ENCODE data around the gene HPS1.

The HPS1 gene

DNA sequence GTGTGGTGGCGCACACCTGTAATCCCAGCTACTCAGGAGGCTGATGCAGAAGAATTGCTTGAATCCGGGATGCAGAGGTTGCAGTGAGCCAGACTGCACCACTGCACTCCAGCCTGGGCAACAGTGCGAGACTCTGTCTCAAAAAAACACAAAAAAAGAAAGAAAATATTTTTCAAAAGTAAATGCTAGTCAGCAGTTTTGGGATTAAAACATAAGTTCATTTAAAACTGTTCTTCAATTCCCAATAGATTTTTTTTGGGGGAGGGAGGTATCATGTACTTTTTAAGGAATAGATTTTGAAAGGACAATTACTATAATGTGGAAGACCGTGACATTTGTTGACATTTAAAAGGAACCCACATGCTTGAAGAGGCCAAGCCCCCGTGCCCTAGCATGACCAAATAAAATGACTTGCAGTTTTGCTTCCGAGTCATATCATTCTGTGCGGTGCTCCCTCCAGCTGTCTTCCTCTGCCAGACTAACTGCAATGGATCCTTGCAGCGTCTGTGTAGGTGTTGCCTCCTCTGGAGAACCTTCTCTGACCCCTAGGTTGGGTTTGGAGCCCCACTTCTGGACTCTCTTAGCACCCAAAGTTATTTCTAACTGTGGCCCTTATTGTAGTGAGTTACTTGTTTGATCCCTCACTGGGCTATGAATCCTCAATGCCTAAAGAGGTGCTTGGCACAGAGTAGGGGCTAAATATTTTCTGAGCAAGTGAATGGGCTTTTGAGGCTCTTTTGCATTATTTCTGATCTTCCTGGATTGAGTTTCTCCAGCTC is 17.4 kb upstream of the HPS1 start:
- DNase-seq (ENCODE audit: low spot score) = no peak

DNA sequence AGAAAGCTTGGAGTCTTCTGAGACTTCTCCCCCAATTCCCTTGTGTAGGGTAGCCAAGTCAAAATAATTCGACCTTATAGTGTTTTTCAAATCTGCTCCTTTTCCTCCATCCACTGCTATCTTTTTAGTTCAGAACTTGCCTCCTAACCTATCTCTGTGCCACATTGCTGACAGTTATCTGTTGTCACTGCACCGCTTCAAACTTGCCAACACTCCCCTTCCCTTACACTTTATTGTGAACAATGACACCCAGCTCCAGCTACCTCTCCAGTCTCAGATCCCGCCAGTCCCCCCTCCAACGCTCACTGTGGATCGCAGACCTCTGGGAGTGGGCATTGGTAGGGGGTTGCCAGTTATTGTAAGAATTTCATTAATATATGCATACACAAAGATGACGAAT is 16.3 kb upstream of the HPS1 start:
- DNase-seq (ENCODE audit: low spot score) = no peak

DNA sequence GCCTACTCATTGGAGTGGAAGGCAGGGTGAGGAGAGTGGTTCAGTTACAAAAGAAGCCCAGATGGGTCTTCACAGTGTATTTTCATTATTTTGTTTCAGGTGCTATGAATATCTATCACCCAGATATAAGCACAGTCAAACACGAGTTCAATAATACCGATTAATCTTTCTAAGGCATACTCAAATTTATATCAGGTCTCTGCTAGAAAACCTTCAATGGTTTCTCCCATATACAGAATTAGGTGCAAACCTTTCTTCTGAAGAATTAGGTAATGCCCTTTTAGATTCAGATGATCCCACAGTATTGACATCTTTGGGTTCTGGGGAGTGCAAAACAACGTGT is 14.7 kb upstream of the HPS1 start:
- DNase-seq (ENCODE audit: low spot score) = no peak

DNA sequence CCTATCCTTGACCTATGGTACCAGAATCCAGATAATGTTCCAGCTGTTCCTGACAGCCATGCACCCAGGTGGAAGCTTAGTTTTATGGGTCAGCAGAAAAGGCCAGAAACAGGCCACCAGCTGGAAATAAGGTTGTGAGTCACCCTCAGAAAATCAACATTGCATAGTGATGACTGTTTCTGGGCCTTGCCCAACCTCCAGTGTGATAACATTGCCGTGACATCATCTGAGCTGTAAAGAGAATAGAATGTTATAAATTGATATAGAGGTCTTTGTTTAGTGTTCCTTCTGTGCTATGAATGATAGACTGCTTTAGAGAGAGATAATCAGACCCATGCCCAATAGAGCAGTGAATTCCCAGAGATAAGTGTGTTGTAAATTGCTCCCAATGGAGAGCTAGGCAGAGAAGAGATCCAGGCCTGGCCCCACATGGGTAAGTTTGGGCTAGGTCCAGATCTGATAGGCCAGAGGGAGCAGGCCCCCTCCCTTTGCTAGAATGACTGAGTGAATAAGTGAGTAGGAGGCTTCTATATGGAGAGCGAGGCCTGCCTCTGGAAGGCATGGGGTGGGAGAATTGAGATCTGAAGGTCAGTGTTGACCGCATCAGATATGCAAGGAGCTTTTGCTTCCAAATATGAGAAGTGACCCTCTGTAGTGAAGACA is 14.2 kb upstream of the HPS1 start:
- DNase-seq (ENCODE audit: low spot score) = peak; percentile 91

DNA sequence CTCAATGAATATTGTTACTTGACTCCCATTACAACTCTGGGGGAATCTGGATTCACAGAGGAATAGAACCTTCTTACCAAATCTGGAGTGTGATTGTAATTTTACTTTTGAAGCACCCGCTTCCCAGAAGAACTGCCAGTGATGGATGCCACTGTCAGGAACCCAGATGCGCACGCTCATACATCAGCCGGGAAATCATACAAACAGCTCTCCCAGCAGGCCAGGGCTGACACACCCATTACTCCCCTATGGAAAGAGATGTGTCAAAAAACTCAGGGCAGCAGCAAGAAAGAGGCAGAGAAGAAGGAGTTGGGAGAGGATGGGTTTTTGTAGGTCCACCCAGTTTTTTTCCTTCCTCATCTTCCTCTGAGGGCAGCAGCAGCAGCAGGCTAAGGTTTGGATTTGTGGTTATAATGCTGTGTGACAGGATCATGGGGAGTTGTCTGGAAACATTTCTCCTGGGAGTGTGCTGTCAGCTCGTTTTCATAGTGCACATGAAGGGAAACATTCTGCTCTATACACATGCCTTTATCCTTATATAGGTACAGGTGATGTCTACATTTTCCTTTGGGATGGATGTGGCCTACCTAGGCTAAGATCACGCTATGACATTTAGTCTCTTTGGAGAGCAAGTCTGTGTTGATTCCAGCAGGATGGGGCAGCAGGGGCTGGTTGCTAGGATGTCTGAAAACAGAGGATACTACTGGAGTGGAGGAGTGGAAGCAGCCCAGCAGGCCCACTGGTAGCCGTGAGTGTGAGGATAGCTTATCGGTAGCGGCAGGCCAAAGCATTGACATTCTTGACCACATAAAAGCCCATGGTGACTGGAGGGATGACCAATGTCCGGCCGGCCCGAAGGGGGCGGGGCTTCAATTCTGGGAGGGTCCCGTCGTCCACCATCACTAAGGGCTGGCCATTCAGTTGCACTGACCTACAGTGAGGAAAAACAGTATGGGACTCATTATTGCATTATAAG is 12.4 kb upstream of the HPS1 start:
- DNase-seq (ENCODE audit: low spot score) = no peak

DNA sequence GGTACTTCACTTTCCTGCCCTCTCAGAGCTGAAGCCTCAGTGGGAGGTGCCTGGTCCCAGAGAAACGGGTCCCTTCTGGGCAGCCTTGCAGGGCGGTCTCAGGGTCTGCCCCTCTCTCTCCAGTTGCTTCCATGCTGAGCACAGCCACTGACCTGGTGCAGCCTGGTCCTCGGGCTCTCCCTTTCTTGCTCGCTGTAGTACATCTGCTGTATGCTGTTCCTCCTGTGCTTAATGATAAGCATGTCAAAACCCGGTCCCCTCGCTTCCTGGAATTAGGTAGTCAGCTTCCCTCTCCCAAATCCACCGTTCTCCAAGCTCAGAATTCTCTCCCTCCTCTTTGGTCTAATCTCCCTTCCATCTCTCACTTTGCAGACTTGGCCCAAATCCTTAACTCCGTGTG is 11.0 kb upstream of the HPS1 start:
- DNase-seq (ENCODE audit: low spot score) = no peak

DNA sequence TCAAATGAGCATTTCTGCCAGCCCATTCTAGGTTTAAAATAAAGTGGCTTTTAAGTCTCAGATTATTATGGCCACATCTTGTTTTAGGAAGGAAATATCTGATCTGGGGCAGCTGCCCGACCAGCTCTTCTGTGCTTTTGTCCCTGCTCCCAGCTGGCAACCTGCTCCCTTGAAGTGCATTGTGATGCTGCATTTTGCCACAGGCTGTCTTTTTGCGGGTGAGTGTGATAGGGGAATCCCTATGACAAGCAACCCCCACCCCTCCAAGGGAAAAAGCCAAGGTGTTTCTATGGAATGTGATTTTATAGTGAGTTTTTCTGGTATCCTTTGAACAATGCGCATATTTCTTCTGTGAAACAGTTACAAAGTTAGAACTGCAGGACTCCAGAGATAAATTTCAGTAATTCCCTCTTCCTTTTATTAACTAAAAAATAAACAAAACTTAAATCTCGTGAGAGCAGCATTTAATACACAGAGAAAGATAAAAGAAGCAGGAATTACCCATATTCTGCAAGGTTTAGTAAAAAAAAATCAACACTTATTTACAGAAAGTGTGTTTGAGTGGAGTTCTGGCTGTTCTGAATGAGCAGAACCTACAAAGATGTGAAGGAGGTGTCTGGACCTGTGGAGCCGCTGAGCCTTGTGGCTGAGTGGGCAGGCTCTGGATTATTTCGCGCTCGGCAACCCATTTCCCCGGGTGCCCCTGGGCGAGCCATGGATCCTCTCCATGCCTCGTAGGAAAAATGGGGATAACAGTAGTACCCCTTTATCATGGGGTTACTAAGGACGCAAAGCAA is 10.1 kb upstream of the HPS1 start:
- no peak for DNase-seq (ENCODE audit: low spot score)

DNA sequence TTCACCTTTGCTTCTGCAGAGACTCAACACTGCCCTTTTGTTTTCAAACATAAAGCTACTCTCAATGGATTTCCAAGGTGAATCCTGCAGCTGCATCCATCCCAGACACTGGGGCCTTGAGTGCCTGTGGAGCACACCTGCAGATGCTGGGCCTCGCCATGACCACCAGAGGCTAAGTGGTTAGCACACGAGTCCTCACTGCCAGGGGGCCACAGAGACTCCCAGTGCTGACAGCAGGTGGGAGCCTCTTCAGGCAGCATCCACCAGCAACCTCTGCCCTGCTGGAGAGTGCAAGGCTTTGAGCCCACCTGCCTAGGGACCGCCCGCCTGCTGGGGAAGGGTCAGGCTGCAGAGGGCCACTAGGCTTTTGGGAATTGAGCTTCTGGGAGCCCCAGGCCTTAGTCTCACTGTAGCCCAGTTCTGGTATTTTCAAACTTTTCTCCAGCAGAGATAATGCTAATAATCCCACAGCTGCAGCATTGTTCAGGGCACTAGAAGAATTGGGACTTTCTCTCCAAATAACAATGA is 9.4 kb upstream of the HPS1 start:
- DNase-seq (ENCODE audit: low spot score) = no peak

DNA sequence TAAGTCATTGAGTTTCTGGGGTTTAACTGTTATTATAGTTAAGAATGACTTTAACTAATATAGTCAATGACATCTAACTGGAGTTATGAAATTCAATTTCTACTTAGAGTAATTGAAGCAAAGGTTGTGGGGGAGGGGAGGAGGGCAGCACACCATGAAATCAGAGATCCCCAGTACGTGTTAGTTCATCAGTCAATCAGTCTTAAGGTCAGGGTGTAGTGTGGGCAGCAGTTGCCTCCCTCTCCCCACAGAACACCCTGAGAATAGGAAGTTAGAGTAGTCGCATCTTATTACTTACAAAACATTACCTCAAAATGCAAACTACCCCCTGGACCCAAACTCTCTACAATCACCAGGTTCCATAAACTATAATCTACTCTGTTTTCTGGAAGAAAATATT is 7.0 kb upstream of the HPS1 start:
- DNase-seq (ENCODE audit: low spot score) = no peak

DNA sequence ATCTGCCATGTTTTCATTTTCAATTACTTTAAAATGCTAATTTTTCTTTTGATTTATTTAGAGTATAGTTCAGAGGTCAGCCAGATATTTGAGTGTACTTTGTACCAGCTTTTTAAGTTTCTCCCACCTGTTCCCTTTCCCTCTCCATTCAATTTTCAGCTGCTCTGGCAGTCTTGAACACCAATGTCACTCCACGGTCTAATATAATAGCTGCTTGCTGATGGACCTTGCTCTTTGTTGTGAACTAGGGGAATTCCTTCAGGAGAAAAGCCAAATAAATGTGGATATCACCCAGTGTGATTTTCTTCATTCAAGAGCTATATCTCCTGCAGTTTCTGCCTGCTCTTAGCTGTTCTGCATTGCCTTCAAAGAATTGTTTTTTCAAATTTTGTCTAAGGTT is 3.9 kb upstream of the HPS1 start:
- no peak for DNase-seq (ENCODE audit: low spot score)

DNA sequence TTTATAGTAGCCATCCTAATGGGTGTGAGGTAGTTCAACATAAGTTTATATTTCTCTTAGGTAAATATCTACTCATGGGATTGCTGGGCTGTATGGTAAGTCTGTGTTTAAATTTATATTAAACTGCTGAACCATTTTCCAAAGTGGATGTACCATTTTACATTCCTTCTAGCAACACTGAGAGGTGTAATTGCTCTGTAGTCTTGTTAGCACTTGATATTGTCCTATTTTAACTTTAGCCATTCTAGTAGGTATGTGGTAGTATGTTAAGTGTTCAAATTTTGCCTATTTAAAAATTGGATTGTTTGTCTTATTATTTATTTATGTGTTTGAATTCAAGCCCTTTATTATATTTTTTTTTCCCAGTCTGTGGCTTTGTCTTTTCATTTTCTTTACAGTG is 2.6 kb upstream of the HPS1 start:
- DNase-seq (ENCODE audit: low spot score) = no peak

DNA sequence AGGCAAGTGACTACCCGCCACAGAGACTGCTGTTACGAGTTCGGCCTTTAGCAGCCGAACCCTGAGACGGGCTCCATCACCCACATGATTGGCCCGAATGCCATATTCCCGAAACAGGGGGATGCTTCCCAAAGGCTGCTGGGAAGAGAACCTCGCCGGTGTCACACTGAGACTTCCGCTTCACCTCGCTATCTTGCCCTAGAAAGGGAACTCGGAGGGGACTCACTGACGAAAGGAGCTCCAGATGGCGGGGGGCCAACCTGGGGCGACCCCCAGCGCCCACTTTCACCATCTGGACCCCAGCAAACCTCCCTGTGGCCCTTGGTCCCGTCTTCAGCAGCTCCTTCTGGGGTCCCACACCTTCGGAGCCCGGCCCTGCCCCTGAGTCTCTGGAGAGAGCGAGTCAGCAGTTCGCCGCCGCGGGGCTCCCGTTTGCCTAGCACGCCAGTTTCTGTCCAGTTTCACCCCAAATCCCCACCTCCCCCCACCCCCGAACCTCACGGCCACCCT is 529 bp downstream of the HPS1 start:
- DNase-seq (ENCODE audit: low spot score) = peak; percentile 17

DNA sequence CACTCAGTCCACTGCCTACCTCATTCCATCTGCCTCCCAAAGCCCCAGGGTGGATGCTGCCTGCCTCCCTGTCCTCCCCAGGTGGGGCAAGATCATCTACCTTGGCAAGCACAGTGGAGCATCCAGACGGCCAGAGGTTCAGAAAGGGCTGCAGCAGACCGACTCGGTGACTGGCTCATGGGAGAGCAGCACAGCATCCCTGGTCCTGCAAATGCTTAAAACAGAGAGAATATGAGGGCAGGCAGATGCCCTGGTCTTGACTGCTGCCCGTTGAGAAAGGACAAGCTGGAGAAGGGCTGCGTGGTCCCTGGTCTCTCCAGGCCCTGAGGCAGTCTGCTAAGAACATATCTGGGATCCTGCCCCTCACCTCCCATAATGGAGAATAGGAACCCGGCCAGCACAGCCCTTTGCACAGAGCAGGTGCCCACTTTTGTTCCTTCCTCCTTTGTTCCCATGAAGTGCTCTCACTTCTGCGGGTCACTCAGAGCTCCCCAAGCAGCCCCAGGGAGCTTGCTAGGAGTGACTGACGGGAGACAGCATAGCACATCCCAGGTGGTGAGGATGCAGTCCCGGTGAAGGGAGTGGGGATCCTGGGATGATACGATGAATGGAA is 1.4 kb downstream of the HPS1 start:
- no peak for DNase-seq (ENCODE audit: low spot score)

DNA sequence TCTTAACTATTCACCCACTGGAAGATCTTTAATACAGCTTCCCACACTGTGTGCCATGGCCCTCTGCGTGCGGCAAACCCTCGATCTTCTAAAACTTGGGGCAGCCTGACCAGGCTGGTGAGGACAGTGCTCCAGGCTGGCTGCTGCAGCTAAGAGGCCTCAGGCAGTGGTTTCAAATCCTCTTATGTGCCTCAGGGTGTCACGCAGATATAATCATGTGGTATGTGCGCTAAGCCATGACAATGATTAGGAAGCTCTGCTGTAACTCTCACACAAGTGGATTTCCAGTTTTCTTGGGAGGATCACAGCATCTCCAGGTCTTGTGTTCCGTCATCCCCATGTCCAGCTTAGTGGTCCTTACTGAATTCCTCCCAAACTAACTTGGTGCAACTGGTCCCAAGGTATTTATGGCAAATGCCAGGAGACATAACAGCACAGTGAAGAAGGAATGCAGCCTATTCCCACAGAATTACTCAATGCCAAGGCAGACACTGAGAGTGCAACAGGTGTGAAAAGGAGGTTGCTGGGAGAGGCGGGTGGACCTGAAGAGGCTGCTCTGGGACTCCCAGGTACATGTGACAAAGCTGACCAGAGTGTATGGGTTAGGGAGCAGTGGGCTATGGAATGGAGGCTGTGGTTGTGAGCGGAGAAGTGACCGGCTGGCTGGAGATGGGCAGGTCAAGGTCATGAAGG is 2.3 kb downstream of the HPS1 start:
- DNase-seq (ENCODE audit: low spot score) = no peak

DNA sequence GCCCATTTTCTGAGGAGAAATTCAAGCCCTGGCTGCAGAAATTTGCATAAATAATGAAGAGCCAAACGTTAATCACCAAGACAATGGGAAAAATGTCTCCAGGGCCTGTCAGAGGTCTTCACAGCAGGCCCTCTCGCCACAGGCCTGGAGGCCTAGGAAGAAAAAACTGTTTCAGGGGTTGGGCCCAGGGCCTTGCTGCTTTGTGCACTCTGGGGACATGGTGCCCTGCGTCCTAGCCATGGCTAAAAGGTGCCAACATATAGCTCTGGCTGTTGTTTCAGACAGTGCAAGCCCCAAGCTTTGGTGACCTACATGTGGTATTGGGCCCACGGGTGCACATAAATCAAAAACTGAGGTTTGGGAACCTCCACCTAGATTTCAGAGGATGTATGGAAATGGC is 8.0 kb downstream of the HPS1 start:
- no peak for DNase-seq (ENCODE audit: low spot score)

DNA sequence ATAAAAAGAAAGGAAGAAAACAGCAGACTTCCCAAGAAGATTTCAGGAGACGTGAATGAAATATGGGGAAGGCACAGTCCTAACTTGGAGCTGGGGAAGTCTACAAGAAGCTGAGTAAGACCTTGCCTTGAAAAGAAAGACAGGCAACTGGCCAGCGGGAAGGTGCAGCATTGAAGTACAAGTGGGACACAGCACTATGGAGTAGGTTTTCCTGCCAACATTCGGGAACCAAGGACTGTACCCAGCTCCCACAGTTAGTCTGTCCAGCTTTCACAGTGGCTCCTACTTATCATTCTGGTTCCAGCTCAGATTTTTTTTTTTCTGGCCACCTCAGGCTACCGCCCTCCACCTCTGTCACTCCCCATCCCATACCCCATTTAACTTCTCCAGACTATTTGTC is 10.0 kb downstream of the HPS1 start:
- DNase-seq (ENCODE audit: low spot score) = no peak

DNA sequence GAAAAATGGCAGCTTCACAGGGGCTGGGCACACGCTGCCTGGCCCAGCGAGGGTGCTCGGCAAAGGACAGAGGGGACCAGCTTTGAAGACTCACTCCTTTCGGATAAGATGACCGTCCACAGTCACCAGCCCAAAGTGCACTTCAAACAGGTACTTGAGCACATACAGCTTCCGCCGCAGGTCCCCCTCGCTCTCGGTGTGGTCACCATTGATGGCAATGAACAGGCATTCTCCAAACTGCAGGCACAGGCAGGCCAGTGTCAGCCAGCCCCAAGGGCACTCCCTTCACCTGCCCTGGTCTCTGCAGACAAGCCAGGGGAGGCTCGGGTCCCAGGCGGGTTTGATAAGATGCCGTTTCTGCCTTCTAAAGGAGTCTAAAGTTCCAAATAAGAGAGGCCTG is 11.6 kb downstream of the HPS1 start:
- no peak for DNase-seq (ENCODE audit: low spot score)

DNA sequence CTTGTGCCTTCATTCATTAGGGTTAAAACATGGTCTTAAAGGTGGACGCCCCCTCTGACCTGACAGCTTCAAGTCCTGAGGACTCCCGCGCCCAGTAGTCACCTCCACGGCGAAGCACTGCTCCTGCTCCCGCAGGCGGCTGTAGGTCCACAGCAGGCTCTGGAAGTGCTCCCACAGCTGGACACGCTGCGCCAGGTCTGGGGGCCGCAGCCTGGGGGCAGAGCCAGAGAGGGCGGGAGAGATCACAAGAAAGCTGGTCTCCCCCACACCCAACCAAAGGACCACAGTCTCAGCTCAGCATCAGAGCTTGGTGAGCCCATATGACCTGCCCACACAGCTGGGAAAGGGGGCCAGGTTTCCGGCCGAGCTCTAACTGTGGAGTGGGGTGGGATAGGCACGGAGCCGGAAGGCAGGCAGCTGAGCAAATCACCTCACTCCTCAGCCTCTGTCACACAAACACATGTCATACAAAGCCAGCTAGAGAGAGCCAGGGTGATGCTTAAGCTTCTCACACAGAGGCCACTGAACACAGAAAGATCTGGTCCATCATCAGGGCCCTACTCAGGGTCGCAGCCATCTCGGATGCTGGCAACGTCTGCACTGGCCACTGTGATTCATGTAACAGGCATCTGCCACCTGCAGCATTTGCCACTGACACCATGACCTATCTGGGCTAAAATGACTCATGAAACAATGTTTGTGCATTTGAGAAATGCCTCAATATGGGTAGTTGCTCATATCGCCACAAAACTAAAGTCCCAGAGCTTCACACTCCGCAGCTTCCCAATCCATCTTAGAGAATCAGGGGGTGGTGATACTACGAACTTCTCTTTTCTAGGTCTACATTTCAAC is 12.6 kb downstream of the HPS1 start:
- DNase-seq (ENCODE audit: low spot score) = no peak

DNA sequence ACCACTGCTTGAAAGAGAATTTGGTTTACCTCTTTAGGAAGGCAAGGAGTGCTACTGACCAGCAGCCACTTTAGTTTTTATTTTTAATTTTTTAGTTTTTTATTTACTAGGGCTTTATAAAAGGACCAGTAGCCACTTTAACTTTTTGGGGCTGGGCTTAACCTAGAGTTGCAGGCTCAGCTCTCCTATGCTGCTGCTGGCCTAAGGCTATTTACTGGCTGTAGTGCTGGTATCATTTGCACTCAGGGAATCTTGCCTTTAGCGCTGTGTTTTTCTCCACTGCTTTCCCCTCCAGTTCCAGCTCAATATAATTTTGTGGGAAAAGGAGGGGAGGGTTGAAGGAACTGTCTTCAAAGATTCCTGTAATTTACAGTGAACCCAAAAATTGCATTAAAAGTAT is 13.4 kb downstream of the HPS1 start:
- no peak for DNase-seq (ENCODE audit: low spot score)

DNA sequence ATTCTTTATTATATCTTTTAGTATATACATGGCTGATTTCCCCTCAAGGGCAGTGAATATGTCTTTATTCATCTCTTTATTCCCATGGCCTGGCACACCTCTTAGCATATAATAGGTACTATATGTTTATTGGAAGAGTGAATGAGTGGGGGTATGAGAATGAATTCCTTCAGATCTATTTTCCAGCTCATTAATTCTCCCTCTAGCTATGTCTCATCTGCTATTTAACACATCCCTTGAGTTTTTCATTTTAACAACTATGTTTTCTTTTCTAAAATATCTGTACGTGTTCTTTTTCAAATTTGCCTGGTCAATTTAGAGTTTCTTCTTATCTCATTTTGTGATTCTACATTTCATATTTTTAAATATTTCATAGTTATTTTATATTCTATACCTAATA is 14.4 kb downstream of the HPS1 start:
- DNase-seq (ENCODE audit: low spot score) = no peak

Data from kidney capillary endothelial cell (primary cell).